ENCODE measurements around the gene KARS1.

DNA sequence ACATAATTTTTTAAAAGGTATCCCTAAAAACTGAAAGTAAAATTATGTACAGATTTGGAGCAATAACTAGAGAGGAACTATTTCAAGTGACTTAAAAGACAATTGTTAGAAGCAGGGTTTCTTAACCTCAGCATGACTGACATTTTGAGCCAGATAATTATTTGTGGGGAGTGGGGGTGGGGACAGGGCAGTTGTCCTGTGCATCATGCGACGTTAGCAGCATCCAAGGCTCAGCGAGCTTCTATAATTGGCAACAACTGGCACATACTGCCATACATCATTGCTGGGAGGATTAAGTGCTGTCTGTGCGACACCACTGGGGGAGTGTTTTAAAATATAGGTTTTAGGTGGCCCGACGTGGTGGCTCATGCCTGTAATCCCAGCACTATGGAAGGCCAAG, 54.2 kb downstream of the KARS1 start:
- TF ChIP-seq CTCF (IDR thresholded peaks at IDR 0.05) (no peak), REST (IDR thresholded peaks at IDR 0.05; ENCODE audit: insufficient read depth in 1 of 2, low read depth in 2 of 2, low read length in 1 of 2) (no peak), POLR2AphosphoS5 (IDR thresholded peaks at IDR 0.05; ENCODE audit: low read depth, low read length) (no peak), SIN3A (IDR thresholded peaks at IDR 0.05; ENCODE audit: borderline replicate concordance, insufficient read depth, low read depth, low read length) (no peak)
